Lower leg skin (tissue), 3 donors: ENCODE measurements around the gene MELTF.

Experiments
- POLR2A ChIP-seq, 2 donors: fragments of 450-650 bp; IDR thresholded peaks; one replicate each; pipeline ENCODE4 v1.6.1; 2016 to 2017; ENCODE audit warnings: antibody characterized with exemption in 2 of 2, mild to moderate bottlenecking in 1 of 2, moderate library complexity in 1 of 2
- TF ChIP-seq, protein P1 (sequence below), 3 donors: fragments of 450-650 bp; IDR thresholded peaks; one replicate each; pipeline ENCODE4 v1.5.1; 2016; ENCODE audit warnings: antibody characterized with exemption in 3 of 3, mild to moderate bottlenecking in 3 of 3, moderate library complexity in 2 of 3

DNA sequence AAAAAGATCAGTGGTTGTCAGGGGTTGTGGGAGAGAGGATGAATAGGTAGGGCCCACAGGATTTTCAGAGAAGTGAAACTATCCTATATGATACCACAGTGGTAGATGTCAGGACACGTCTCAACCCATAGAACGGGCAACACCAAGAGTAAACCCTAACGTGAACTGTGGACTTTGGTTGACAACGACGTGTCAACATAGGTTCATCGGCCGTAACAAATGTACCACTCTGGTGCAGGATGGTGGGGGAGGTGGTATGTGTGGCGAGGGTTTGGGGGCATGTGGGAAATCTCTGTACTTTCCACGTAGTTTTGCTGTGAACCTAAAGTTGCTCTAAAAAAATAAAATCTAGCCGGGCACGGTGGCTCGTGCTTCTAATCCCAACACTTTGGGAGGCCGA lies 48.0 kb downstream of the MELTF start:
- TF ChIP-seq, protein P1, sequence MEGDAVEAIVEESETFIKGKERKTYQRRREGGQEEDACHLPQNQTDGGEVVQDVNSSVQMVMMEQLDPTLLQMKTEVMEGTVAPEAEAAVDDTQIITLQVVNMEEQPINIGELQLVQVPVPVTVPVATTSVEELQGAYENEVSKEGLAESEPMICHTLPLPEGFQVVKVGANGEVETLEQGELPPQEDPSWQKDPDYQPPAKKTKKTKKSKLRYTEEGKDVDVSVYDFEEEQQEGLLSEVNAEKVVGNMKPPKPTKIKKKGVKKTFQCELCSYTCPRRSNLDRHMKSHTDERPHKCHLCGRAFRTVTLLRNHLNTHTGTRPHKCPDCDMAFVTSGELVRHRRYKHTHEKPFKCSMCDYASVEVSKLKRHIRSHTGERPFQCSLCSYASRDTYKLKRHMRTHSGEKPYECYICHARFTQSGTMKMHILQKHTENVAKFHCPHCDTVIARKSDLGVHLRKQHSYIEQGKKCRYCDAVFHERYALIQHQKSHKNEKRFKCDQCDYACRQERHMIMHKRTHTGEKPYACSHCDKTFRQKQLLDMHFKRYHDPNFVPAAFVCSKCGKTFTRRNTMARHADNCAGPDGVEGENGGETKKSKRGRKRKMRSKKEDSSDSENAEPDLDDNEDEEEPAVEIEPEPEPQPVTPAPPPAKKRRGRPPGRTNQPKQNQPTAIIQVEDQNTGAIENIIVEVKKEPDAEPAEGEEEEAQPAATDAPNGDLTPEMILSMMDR (IDR thresholded peaks at IDR 0.05) = no peak
- no peak for TF ChIP-seq POLR2A (IDR thresholded peaks at IDR 0.05)
